Measurements from ENCODE around the gene CENPO. TPM values are rescaled to one million over a fixed set of nuclear protein-coding genes. Genes with fewer than 3 reads are reported as not detected.
"Not testable (repeated sequence)": the region's sequence is repeated elsewhere in the genome, so short reads cannot be mapped to it uniquely, and the experiment has no call there.

CENPO gene
- total and polyA plus RNA-seq, 2 experiments from 2014 or later: 13.2 to 13.3 TPM

DNA sequence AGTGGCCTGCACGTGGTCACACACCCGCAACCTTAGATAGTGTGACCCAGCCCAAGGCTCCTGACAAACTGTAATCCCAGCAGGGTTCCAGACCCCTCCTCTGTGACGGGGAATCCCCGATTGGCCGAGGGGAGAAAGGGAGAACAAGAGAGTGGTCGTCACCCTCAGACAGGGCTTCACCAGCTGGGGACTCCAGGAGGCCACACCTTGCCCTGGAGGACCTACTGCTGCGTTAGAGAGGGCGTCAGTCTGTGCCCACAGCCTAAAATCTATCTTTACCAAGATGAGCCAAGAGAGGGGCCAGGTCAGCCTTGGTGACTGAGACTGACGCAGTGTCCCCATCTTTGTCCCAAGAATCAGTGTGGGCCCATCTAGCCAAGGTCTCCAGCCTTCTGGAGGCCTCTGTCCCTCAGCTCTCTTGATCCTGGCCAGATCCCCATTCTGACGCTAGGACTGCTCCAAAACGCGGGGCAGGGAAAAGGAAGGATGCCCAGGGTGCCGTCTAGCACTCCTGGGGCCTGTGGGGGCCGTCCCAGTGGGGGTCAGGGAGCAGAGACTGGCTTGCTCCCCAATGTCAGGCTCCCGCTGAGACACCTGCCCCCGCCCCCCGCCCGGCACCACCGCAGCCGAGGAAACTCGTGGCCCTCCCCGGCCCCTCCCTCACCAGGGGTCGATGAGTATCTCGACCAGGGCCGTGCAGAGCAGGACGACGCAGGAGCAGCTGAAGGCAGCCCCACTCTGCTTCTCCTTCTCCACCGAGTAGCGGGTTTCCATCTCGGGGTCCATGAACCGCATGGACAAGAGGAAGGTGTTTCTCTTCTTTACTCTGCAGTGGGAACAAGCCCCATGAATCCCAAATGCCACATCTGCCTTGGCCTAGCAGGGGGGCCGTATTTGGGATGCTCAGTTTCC is 40.9 kb downstream of the CENPO start:
- DNase-seq: no peak
- Histone ChIP-seq H3K4me3 (no peak overlapping the region), H2AFZ (no peak overlapping the region), H3K4me2 (ENCODE audit: unreplicated experiment) (no peak overlapping the region), H3K27ac (no peak overlapping the region), H3K9me3 (ENCODE audit: low read depth) (no peaks in the 10 kb centered on the region), H3F3A (ENCODE audit: insufficient read depth) (no peaks in the 10 kb centered on the region), H4K20me1 (ENCODE audit: insufficient read depth) (no peaks in the 10 kb centered on the region), H3K4me1 (ENCODE audit: insufficient read depth) (0 out of 2 replicates have a peak, but pooled peaks cover 7% of the 10 kb centered on the region), H3K9me2 (ENCODE audit: insufficient read depth) (no peaks in the 10 kb centered on the region), H3K27me3 (replicated peaks; ENCODE audit: insufficient read depth) (no peaks in the 10 kb centered on the region), H3K9ac (no peak overlapping the region), H3K36me3 (ENCODE audit: low read depth) (no peaks in the 10 kb centered on the region; the same call in 1 of the 2 replicates), H3K79me2 (ENCODE audit: insufficient read depth) (no peaks in the 10 kb centered on the region)
- WGBS, 2 experiments (ENCODE audit: low coverage in 1 of 2, low lambda C conversion rate in 2 of 2, missing lambda C conversion rate in 2 of 2): 91 to 94% methylated on average over 23 to 32 of the region's 32 CpGs
- no peak for TF ChIP-seq EZH2phosphoT487 (IDR thresholded peaks at IDR 0.05; ENCODE audit: insufficient read depth, low read depth)
- TF ChIP-seq EZH2 (IDR thresholded peaks at IDR 0.05; ENCODE audit: insufficient read depth, poor library complexity, severe bottlenecking): no peak
- in situ Hi-C loops (cut with MboI): loop anchor here (25.0 kb wide), 1 partner anchor 303 kb away; no protein-coding TSS in a partner anchor

GRCh38 chr2:24834733-24835395 is 41.6 kb downstream of the CENPO start:
- in situ Hi-C loops (cut with MboI): loop anchor here (25.0 kb wide), 1 partner anchor 302 kb away; no protein-coding TSS in a partner anchor
- no peak for TF ChIP-seq EZH2phosphoT487 (IDR thresholded peaks at IDR 0.05; ENCODE audit: insufficient read depth, low read depth)
- TF ChIP-seq EZH2 (IDR thresholded peaks at IDR 0.05; ENCODE audit: insufficient read depth, poor library complexity, severe bottlenecking): no peak
- no peak for DNase-seq
- Histone ChIP-seq H3F3A (ENCODE audit: insufficient read depth) (no peaks in the 10 kb centered on the region), H3K27ac (no peak overlapping the region), H3K27me3 (replicated peaks; ENCODE audit: insufficient read depth) (no peaks in the 10 kb centered on the region), H3K9ac (no peak overlapping the region), H3K9me2 (ENCODE audit: insufficient read depth) (no peaks in the 10 kb centered on the region), H3K79me2 (ENCODE audit: insufficient read depth) (no peaks in the 10 kb centered on the region), H2AFZ (no peak overlapping the region), H3K36me3 (ENCODE audit: low read depth) (no peaks in the 10 kb centered on the region; the same call in 1 of the 2 replicates), H3K4me3 (no peak overlapping the region), H4K20me1 (ENCODE audit: insufficient read depth) (no peaks in the 10 kb centered on the region), H3K4me2 (ENCODE audit: unreplicated experiment) (no peak overlapping the region), H3K9me3 (ENCODE audit: low read depth) (no peaks in the 10 kb centered on the region), H3K4me1 (ENCODE audit: insufficient read depth) (0 out of 2 replicates have a peak, but pooled peaks cover 7% of the 10 kb centered on the region)
- 85 to 87% methylated on average over 19 to 20 of the region's 20 CpGs for WGBS, 2 experiments (ENCODE audit: low coverage in 1 of 2, low lambda C conversion rate in 2 of 2, missing lambda C conversion rate in 2 of 2)

DNA sequence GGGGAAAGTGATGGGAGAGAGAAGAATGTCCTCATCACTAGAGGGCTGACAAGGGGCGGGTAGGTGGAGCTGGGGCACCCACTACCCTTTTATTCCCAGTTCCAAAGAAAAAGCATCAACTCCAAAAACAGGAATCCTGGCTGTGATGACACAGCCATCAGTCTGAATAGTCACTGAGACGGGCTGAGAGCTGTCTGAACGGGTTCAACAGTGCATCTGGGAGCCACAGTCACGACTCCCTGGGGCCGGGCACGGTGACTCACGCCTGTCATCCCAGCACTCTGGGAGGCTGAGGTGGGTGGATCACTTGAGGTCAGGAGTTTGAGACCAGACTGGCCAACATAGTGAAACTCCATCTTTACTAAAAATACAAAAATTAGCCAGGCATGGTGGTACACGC is 42.2 kb downstream of the CENPO start:
- WGBS, 2 experiments (ENCODE audit: low coverage in 1 of 2, low lambda C conversion rate in 2 of 2, missing lambda C conversion rate in 2 of 2): 21 to 37% methylated on average over 7 to 8 of the region's 8 CpGs
- DNase-seq: peak; percentile 77
- H3K9ac ChIP-seq; H3K27me3 ChIP-seq (replicated peaks; ENCODE audit: insufficient read depth); H2AFZ ChIP-seq; H3K4me3 ChIP-seq; H3K79me2 ChIP-seq (ENCODE audit: insufficient read depth); H3F3A ChIP-seq (ENCODE audit: insufficient read depth); H3K4me2 ChIP-seq (ENCODE audit: unreplicated experiment); H3K9me3 ChIP-seq (ENCODE audit: low read depth); H3K27ac ChIP-seq; H3K4me1 ChIP-seq (ENCODE audit: insufficient read depth); H3K36me3 ChIP-seq (ENCODE audit: low read depth); H4K20me1 ChIP-seq (ENCODE audit: insufficient read depth); H3K9me2 ChIP-seq (ENCODE audit: insufficient read depth): not testable (repeated sequence)
- in situ Hi-C loops (cut with MboI): loop anchor here (25.0 kb wide), 1 partner anchor 302 kb away; no protein-coding TSS in a partner anchor

DNA sequence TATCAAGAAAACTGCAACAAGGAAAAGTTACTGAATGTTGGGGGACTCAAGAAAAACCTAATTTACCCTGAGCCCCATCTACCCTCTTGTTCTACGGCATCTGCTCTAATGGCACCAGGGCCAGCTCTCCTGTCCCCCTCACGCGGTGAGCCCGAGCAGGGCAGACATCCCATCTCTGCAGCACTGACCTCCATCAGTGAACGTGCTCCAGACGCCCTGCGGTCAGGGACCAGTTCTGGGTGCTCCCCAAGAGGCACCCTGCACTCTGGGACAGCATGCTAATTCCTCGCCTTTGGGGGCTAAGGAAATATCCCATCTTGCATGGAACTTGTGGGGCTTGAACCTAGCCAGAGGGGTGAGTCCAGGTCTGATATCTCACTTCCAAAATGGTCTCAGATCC is 43.0 kb downstream of the CENPO start:
- no peaks in the 10 kb centered on the region for H4K20me1 ChIP-seq (ENCODE audit: insufficient read depth)
- no peak overlapping the region for H3K4me2 ChIP-seq (ENCODE audit: unreplicated experiment)
- in situ Hi-C loops (cut with MboI): loop anchor here (25.0 kb wide), 1 partner anchor 301 kb away; no protein-coding TSS in a partner anchor
- H3F3A ChIP-seq (ENCODE audit: insufficient read depth): no peaks in the 10 kb centered on the region
- H3K9me2 ChIP-seq (ENCODE audit: insufficient read depth): no peaks in the 10 kb centered on the region
- H3K36me3 ChIP-seq (ENCODE audit: low read depth): no peaks in the 10 kb centered on the region; the same call in 1 of the 2 replicates
- DNase-seq: no peak
- TF ChIP-seq EZH2 (IDR thresholded peaks at IDR 0.05; ENCODE audit: insufficient read depth, poor library complexity, severe bottlenecking) (no peak), EZH2phosphoT487 (IDR thresholded peaks at IDR 0.05; ENCODE audit: insufficient read depth, low read depth) (no peak)
- no peak overlapping the region for H3K4me3 ChIP-seq
- no peak overlapping the region for H2AFZ ChIP-seq
- H3K9me3 ChIP-seq (ENCODE audit: low read depth): no peaks in the 10 kb centered on the region
- H3K4me1 ChIP-seq (ENCODE audit: insufficient read depth): 0 out of 2 replicates have a peak, but pooled peaks cover 7% of the 10 kb centered on the region
- WGBS, 2 experiments (ENCODE audit: low coverage in 1 of 2, low lambda C conversion rate in 2 of 2, missing lambda C conversion rate in 2 of 2): 97 to 100% methylated on average over 8 of the region's 8 CpGs
- H3K9ac ChIP-seq: no peak overlapping the region
- no peak overlapping the region for H3K27ac ChIP-seq
- no peaks in the 10 kb centered on the region for H3K27me3 ChIP-seq (replicated peaks; ENCODE audit: insufficient read depth)
- H3K79me2 ChIP-seq (ENCODE audit: insufficient read depth): no peaks in the 10 kb centered on the region

All from GM23248 (cell line).